LHCN-M2 (cell line): Measurements from ENCODE around the gene HDAC10. TPM values are rescaled to one million over a fixed set of nuclear protein-coding genes. Genes with fewer than 3 reads are reported as not detected.

Source experiments
- DNase-seq: peaks from one replicate; pipeline ENCODE4 v3.0.0-alpha.2; 2012; ENCODE audit warnings: low read depth
- total RNA-seq: library from RNA; depleted of rRNA; stranded (reverse); fragments of >200 nt; gene quantifications from 2 replicates; pipeline ENCODE4 v1.2.3, GENCODE V29; 2014

The HDAC10 gene
- total RNA-seq, 1 experiment from 2014 or later, result 28.2 TPM

DNA sequence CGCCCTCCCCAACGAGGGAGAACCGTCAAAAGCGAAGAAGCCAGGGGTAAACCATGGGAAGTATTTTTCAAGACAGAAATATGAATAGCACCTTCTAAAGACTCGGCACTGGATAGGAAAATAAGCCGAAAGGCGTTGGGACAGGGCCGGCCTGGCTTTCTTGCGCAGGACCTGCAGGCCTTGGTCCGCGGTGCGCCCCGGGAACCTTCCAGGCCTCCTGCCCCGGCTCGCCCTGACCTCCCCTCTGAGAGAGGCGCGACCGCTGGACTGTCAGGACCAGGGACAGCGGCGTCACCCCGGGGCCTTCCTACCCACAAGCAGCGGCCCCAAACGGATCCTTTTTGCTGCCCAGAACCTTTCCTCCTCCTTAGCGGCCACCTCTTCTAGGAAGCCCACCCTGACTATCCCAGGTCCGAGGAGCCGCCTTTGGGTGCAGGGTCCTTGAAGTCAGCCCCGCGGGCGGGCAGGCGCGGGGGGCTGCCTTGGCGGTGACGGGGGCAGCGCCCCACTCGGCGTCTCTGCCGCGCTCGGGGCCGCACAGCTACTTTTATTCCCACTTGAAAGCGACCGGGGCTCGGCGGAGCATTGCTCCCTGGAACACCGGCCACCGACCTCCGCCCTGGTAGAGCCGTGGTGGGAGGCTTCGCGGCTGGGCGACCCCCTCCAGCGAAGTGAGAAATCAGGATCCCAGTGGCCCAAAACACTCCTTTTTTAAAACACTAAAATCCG lies 19.8 kb upstream of the HDAC10 start:
- DNase-seq, result peak; percentile 63

- DNase-seq, result no peak
These were observed 19.1 kb upstream of the HDAC10 start, which contains the start of gene MAPK11 for GRCh38 chr22:50269970-50270665. TSS of gene MAPK11 (minus strand) at chr22:50270380. CDS start at chr22:50270292, 88 bp downstream.

- DNase-seq, result no peak
These were observed 18.5 kb upstream of the HDAC10 start for GRCh38 chr22:50269573-50269969.

GRCh38 chr22:50268655-50269113 lies 17.6 kb upstream of the HDAC10 start:
- DNase-seq, result no peak

GRCh38 chr22:50267591-50268390 lies 16.7 kb upstream of the HDAC10 start:
- DNase-seq, result no peak

GRCh38 chr22:50266994-50267393 lies 15.9 kb upstream of the HDAC10 start:
- no peak for DNase-seq

- DNase-seq, result no peak
These were observed 14.0 kb upstream of the HDAC10 start for GRCh38 chr22:50264946-50265669.

DNA sequence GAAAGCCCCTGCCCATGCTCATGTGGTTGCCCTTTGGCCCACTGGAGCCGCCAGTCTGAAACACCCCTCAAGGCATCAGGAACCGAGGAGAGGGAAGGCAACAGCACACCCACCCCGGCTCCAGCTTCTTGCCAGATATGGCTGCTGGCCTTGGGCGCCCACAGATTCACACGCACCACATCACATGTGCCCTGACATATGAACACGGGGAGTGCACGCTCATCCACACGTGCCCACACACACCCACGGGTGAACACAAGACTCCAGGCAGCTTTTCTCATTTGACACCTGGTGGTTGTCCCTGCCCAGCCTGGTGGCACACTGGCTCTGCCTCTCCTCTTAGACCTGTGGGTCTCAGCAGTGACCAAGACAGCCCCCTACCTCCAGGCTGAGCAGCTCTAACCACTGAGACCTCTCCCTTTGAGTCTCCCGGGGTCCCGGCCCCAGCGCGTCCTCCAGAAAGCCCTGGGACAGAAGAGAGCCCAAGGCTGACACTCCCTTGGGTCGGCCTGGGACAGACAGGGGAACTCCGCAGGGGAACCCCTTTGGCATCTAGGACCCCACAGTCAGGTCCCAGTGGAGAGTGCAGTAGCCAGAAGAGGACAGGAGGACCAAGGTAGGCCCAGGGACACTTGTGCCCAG lies 13.2 kb upstream of the HDAC10 start:
- no peak for DNase-seq

DNA sequence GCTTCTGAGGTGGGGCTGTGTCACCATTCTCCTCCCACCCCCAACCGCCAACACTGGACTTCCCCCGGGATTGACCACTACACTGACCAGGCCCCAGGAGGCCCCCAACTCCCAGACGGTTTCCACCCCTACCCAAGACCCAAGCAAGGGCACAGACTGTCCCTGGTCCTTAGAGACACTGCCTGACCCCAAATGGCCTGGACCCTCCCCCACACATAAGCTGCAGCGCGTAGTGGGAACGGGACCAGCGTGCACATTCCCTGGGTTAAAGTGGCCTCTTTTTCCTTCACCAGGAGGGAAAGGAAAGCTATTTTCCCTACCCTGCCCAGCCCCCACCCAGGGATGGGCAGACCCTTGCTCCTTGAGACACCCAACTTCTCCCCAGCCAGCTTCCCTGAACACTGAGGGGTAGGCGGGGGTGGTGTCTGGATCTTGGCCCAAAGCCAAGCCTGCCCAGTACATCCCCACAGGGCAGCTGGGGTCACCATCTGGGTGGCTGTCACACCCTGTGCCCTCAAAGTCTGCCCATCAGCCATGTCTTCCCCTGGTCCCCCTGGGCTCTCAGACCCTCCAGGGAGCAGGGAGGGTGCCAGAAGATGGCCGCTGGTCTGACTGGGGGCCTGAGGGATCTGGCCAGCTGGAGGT lies 12.0 kb upstream of the HDAC10 start:
- no peak for DNase-seq

GRCh38 chr22:50262460-50262911 lies 11.4 kb upstream of the HDAC10 start:
- DNase-seq, result no peak

- DNase-seq, result no peak
These were observed 10.8 kb upstream of the HDAC10 start, which contains the start of gene MAPK12 for GRCh38 chr22:50261615-50262459. TSS of gene MAPK12 (minus strand) at chr22:50261683. CDS start at chr22:50261509, 174 bp downstream.

GRCh38 chr22:50260801-50261614 lies 9.9 kb upstream of the HDAC10 start:
- no peak for DNase-seq

- DNase-seq, result no peak
These were observed 9.4 kb upstream of the HDAC10 start for GRCh38 chr22:50260434-50260800.

DNA sequence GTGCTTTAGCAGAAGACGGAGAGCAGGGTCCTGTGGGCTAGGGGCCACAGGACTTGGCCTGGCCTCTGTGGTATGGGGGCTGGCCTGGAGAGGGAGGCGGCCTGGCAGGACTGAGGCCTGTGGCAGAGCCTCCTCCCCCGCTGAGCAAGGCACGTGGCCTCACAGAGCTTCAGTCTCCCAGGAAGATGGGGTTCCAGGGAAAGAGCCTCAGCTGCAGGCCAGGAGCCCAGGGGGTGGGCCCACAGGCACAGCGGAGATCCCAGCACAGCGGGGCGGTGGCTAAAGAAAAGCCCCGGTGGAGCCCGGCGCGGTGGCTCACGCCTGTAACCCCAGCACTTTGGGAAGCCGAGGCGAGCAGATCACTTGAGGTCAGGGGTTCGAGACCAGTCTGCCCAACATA lies 8.2 kb upstream of the HDAC10 start:
- no peak for DNase-seq

DNA sequence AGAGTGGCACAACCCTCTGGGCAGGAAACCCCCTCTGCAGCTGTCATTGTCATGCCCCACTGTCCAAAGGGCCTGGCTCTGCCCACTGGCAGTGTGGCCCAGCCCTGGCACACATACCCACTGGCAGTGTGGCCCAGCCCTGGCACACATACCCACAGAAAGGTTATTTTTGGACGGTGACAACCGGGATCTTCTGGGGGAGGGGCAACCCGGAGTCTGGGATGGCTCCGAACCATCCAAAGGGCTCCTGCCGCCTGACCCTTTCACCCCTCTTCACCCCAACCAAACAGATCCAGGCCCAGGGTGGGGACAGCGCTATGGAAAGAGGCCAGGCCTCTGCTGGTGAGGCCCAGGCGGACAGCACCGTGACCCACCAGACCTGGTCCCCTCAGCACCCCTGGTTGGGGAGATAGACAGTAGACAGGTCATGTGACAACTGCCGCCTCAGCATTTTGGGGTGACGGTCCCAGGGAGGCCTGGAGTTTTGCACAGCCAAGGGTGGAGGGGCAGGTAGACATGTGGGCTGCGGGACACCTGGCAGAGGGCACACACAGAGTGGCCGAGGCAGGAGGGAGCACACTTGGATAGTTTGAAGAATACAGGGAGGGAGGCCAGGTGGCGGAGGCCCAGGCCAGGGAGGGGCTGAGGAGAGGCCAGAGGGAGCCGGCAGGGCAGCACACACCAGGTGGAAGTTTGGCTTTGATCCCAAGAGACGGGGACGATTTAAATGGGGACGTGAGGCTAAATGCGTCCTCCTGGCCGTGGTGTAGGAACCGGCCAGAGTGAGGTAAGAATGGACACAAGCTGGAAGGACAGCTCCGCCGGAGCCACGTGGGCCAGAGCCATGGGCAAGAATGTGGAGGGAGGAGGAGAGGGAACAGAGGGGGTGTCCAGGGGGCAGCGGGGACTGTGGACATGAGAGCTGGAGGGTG lies 7.6 kb upstream of the HDAC10 start:
- no peak for DNase-seq

GRCh38 chr22:50257451-50258360 lies 6.6 kb upstream of the HDAC10 start:
- no peak for DNase-seq
